RWPE1 (cell line): ENCODE measurements around the gene LCP1.

Experiments
- CTCF ChIA-PET: fragments of 350-600 bp; sonication (Branson Sonifier 250); formaldehyde crosslinking; extraction: SDS; loops from one replicate; lab custom pipeline; 2021; lab: Yijun Ruan, JAX
- POLR2A ChIA-PET: fragments of 400-600 bp; formaldehyde crosslinking; extraction: SDS; loops from one replicate; lab custom pipeline; 2020; ENCODE audit warnings: antibody characterized with exemption; ENCODE audit not compliant: low non-redundant PET; lab: Yijun Ruan, JAX
- DNase-seq: peaks from one replicate; pipeline ENCODE4 v3.0.0; 2012; ENCODE audit warnings: low spot score
- H3K27ac ChIP-seq: fragments of 450-650 bp; 2 replicates; pipeline ENCODE4 v1.5.1; 2017
- TF ChIP-seq, protein P1 (sequence below): fragments of 450-650 bp; conservative IDR thresholded peaks from 2 replicates; pipeline ENCODE4 v1.5.1; 2017; ENCODE audit warnings: low read depth, mild to moderate bottlenecking

The LCP1 gene

DNA sequence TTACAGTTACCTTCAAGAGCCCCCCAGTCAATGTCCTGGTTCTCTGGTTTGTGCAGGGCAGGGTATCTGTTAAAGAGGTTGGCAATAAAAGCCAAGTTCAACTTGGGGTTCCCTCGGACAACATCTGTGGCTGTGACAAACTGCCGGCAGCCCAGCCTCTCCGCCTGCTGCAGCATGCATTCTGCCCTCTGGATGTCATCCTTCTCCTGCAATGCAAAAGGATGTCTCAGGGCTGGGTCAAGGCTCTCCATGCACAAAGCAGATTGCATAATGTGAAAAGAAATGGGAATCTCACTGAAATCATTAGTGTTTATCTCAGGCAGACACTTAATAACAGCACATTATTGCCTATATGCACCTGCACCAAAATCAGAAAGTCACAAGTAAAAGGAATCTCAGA, 35.1 kb downstream of the LCP1 start:
- no peak overlapping the region for H3K27ac ChIP-seq
- POLR2A ChIA-PET, result no interaction called here
- TF ChIP-seq, protein P1, sequence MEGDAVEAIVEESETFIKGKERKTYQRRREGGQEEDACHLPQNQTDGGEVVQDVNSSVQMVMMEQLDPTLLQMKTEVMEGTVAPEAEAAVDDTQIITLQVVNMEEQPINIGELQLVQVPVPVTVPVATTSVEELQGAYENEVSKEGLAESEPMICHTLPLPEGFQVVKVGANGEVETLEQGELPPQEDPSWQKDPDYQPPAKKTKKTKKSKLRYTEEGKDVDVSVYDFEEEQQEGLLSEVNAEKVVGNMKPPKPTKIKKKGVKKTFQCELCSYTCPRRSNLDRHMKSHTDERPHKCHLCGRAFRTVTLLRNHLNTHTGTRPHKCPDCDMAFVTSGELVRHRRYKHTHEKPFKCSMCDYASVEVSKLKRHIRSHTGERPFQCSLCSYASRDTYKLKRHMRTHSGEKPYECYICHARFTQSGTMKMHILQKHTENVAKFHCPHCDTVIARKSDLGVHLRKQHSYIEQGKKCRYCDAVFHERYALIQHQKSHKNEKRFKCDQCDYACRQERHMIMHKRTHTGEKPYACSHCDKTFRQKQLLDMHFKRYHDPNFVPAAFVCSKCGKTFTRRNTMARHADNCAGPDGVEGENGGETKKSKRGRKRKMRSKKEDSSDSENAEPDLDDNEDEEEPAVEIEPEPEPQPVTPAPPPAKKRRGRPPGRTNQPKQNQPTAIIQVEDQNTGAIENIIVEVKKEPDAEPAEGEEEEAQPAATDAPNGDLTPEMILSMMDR, result no peak
- CTCF ChIA-PET, result no interaction called here
- peak; percentile 27 for DNase-seq

DNA sequence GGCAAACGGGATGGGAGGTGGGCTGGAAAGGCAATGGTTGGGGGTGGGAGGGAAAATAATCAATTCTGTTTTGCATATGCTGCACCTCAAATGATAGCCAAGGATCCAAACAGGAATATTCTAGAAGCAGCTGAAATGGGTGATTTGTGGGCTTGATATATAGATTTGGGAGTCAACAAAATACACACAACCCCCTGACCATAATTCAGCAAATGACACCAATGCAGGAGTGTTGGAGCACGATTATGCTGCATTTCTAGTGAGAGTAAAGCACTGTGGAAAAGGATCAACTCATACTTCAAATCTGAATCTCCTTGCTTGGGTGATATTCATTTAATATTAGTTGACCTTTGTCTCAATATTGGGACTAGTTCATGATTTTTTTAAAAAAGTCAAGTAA, 36.0 kb downstream of the LCP1 start:
- CTCF ChIA-PET, result no interaction called here
- no peak for DNase-seq
- H3K27ac ChIP-seq, result no peak overlapping the region
- TF ChIP-seq, protein P1, result no peak
- POLR2A ChIA-PET, result no interaction called here

DNA sequence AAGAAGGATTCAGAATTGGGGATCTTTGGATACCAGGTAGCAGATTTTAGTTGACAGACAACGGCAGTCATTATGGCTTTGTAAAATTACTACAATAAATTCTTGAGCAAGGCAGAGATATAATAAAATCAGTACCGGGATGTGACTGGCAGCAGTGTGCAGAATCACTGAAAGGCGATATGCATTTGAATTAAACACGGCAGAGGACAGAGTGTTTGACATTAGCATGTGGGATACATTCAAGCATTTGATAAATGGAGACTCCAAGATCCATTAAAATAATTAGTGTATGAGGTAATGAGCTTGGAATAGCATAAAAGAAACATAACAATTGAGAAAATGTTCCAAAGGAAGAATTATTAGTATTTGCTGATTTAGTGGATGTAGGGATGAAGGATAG, 36.8 kb downstream of the LCP1 start:
- TF ChIP-seq, protein P1, result no peak
- H3K27ac ChIP-seq, result no peak overlapping the region
- CTCF ChIA-PET, result no interaction called here
- DNase-seq, result no peak
- POLR2A ChIA-PET, result no interaction called here

DNA sequence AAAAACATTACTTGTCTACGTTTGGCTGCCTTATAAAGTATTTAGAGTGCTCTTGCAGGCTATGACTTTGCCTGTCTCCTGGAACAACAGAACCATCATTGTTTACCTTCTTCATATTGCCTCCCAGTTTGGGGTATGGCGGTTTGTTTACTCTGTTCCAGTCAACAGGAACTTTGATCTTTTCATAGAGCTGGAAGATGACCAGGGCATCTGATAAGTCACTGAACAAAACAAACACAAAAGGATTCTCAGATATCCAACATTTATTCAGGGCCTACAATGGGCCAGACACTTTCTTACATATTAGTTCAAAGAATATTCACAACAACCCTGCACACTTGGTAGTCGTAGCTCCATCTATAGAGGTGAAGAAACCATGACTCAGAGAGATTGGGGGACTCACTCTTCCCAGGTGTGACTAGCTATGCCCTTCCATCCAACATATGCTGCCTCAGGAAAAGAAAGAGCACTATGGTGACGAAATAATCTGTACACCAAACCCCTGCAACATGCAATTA, 38.7 kb downstream of the LCP1 start:
- TF ChIP-seq, protein P1, result no peak
- POLR2A ChIA-PET, result no interaction called here
- DNase-seq, result no peak
- CTCF ChIA-PET, result interaction anchor here (1.1 kb wide), 1 partner anchor 91 kb away, joined by 3 read pairs; the partner anchor contains the start of gene ZC3H13
- no peak overlapping the region for H3K27ac ChIP-seq

DNA sequence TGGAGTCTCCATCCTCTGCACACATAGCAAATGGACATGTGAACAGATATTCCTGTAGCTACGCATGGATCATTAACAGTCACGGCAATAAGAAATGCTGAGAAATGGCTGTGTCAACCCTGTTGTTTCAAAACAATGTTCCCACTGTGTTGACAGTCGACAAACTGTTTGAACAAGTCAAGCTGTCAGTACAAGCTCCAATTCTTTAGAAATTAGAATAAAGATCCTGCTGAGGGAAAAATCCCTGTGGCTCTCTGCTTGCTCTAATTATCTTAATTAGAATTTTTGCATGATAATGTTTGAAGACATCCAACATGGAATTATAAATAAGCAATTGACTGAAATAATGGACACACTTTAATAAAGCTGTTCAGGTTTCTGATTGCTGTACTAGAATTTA, 39.2 kb downstream of the LCP1 start:
- CTCF ChIA-PET, result interaction anchor here (0.6 to 1.1 kb wide), 2 partner anchors 19 to 90 kb away, joined by 3 to 4 read pairs; partner anchors contain the start of gene ZC3H13
- no peak overlapping the region for H3K27ac ChIP-seq
- TF ChIP-seq, protein P1, result no peak
- POLR2A ChIA-PET, result no interaction called here
- no peak for DNase-seq

DNA sequence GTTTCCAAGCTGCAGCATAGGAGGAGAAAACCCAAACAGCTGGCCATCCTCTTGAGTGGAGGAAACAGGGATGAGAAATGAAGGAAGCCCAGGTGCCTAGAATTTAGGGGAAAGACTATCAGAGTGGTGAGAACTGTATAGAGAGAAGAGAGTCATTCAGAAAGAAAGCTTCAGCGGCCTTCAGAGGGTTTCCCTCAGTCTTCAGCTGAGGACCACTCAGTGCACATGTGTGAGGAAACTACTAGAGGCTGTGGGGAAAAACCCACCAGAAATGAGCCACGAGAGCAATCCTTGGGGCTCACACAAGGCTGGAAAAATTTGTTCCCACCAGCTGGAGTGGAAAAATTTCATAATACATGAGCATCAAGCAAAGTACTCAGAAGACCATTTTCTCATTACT, 41.9 kb downstream of the LCP1 start:
- no peak for DNase-seq
- H3K27ac ChIP-seq, result no peak overlapping the region
- TF ChIP-seq, protein P1, result no peak
- ChIA-PET CTCF (no interaction called here), POLR2A (no interaction called here)
